ENCODE results near the gene UBE3D.

Gene UBE3D

DNA sequence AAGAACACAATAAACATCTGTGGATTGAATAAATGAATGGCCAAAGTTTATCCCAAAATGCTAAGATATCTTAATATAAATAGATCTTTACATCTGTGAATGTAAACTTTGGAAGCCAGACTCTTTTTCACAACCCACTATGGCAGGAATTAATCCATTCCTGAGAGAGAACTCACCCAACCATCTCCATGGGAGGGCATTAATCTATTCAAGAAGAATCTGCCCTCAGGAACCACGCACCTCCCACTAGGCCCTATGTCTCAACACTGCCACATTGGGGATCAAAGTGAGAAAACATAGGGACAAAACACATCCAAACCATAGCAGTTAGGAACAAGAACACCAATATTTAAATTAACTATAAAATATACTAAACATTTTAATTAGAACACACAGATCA, 3.4 kb downstream of the UBE3D start:
- H3K4me3 ChIP-seq (ENCODE audit: low read length) = no peak overlapping the region
- no peaks in the 10 kb centered on the region for H3K36me3 ChIP-seq (replicated peaks; ENCODE audit: insufficient read depth, low read length)
- H3K9ac ChIP-seq (ENCODE audit: low read length) = no peak overlapping the region
- no peaks in the 10 kb centered on the region for H3K27me3 ChIP-seq (replicated peaks; ENCODE audit: insufficient read depth, low read length)
- no peak overlapping the region for H3K27ac ChIP-seq (ENCODE audit: low read length)
- peaks cover 18% of the 10 kb centered on the region for H3K4me1 ChIP-seq (ENCODE audit: low read length)
- no peak overlapping the region for H3K4me2 ChIP-seq (ENCODE audit: low read depth, low read length)
- H3K79me2 ChIP-seq (ENCODE audit: low read length) = peaks cover 27% of the 10 kb centered on the region
- TF ChIP-seq EZH2phosphoT487 (IDR thresholded peaks at IDR 0.05; ENCODE audit: low read length) (no peak), EZH2 (optimal IDR thresholded peaks at IDR 0.05; ENCODE audit: low read depth, low read length) (no peak)
- TF ChIP-seq, protein P1, sequence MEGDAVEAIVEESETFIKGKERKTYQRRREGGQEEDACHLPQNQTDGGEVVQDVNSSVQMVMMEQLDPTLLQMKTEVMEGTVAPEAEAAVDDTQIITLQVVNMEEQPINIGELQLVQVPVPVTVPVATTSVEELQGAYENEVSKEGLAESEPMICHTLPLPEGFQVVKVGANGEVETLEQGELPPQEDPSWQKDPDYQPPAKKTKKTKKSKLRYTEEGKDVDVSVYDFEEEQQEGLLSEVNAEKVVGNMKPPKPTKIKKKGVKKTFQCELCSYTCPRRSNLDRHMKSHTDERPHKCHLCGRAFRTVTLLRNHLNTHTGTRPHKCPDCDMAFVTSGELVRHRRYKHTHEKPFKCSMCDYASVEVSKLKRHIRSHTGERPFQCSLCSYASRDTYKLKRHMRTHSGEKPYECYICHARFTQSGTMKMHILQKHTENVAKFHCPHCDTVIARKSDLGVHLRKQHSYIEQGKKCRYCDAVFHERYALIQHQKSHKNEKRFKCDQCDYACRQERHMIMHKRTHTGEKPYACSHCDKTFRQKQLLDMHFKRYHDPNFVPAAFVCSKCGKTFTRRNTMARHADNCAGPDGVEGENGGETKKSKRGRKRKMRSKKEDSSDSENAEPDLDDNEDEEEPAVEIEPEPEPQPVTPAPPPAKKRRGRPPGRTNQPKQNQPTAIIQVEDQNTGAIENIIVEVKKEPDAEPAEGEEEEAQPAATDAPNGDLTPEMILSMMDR (IDR thresholded peaks at IDR 0.05; ENCODE audit: low read length) = no peak
- no peaks in the 10 kb centered on the region for H3K9me2 ChIP-seq (replicated peaks; ENCODE audit: insufficient read depth, low read length)
- DNase-seq = no peak
- peaks cover 8% of the 10 kb centered on the region; the same call in 1 of the 2 replicates for H3F3A ChIP-seq (ENCODE audit: insufficient read depth, low read length)
- H2AFZ ChIP-seq (ENCODE audit: low read length) = no peak overlapping the region
- no peaks in the 10 kb centered on the region for H4K20me1 ChIP-seq (ENCODE audit: insufficient read depth, low read length)
- H3K9me3 ChIP-seq (replicated peaks; ENCODE audit: insufficient read depth, low read length) = no peaks in the 10 kb centered on the region

DNA sequence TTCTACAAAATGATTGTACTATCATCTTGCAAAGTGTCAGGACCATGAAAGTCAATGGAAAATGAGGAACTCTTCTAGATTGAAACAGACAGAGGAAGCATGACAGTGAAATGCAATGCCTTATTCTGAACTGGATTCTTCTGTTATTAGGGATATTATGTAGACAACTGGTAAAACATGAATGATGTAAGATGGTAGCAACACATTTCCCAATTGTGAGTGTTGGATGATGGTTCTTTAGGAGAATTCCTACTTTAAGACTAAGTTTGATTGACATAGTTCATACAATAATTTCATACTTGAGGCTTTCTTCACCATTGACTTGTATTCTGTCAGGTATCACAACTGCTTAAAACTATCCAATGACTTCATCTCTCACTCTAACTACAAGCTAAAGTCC, 4.5 kb downstream of the UBE3D start:
- no peak for DNase-seq
- Histone ChIP-seq H3K9me3 (replicated peaks; ENCODE audit: insufficient read depth, low read length) (no peaks in the 10 kb centered on the region), H3K79me2 (ENCODE audit: low read length) (peaks cover 27% of the 10 kb centered on the region), H3F3A (ENCODE audit: insufficient read depth, low read length) (peaks cover 5% of the 10 kb centered on the region; the same call in 1 of the 2 replicates), H3K4me3 (ENCODE audit: low read length) (no peak overlapping the region), H3K27ac (ENCODE audit: low read length) (no peak overlapping the region), H3K4me1 (ENCODE audit: low read length) (peaks cover 17% of the 10 kb centered on the region), H3K9ac (ENCODE audit: low read length) (no peak overlapping the region), H3K9me2 (replicated peaks; ENCODE audit: insufficient read depth, low read length) (no peaks in the 10 kb centered on the region), H3K4me2 (ENCODE audit: low read depth, low read length) (no peak overlapping the region), H3K27me3 (replicated peaks; ENCODE audit: insufficient read depth, low read length) (no peaks in the 10 kb centered on the region), H2AFZ (ENCODE audit: low read length) (no peak overlapping the region), H4K20me1 (ENCODE audit: insufficient read depth, low read length) (no peaks in the 10 kb centered on the region), H3K36me3 (replicated peaks; ENCODE audit: insufficient read depth, low read length) (no peaks in the 10 kb centered on the region)
- TF ChIP-seq, protein P1 (IDR thresholded peaks at IDR 0.05; ENCODE audit: low read length) = no peak
- no peak for TF ChIP-seq EZH2 (optimal IDR thresholded peaks at IDR 0.05; ENCODE audit: low read depth, low read length)
- TF ChIP-seq EZH2phosphoT487 (IDR thresholded peaks at IDR 0.05; ENCODE audit: low read length) = no peak

- DNase-seq = peak; percentile 83
- H3K27me3 ChIP-seq (replicated peaks; ENCODE audit: insufficient read depth, low read length) = no peaks in the 10 kb centered on the region
Measured at GRCh38 chr6:83057705-83058321, 7.8 kb downstream of the UBE3D start.

More at GRCh38 chr6:83057705-83058321, 7.8 kb downstream of the UBE3D start:
- Histone ChIP-seq H3K27ac (ENCODE audit: low read length) (peak overlapping the region; percentile 49; the same call in 1 of the 2 replicates), H3K4me2 (ENCODE audit: low read depth, low read length) (peak overlapping the region; percentile 33; the same call in 1 of the 2 replicates), H3K4me1 (ENCODE audit: low read length) (peaks cover 4% of the 10 kb centered on the region), H3K9me3 (replicated peaks; ENCODE audit: insufficient read depth, low read length) (no peaks in the 10 kb centered on the region), H3K9ac (ENCODE audit: low read length) (no peak overlapping the region), H3K36me3 (replicated peaks; ENCODE audit: insufficient read depth, low read length) (no peaks in the 10 kb centered on the region), H2AFZ (ENCODE audit: low read length) (peak overlapping the region; percentile 35; the same call in 1 of the 2 replicates), H3F3A (ENCODE audit: insufficient read depth, low read length) (peaks cover 5% of the 10 kb centered on the region; the same call in 1 of the 2 replicates), H4K20me1 (ENCODE audit: insufficient read depth, low read length) (no peaks in the 10 kb centered on the region), H3K79me2 (ENCODE audit: low read length) (peaks cover 12% of the 10 kb centered on the region), H3K9me2 (replicated peaks; ENCODE audit: insufficient read depth, low read length) (no peaks in the 10 kb centered on the region), H3K4me3 (ENCODE audit: low read length) (no peak overlapping the region)
- TF ChIP-seq EZH2phosphoT487 (IDR thresholded peaks at IDR 0.05; ENCODE audit: low read length) = no peak
- TF ChIP-seq, protein P1 (IDR thresholded peaks at IDR 0.05; ENCODE audit: low read length) = peak; percentile 87
